ENCODE data around the gene ANKRD24. TPM values are rescaled to one million over a fixed set of nuclear protein-coding genes. Genes with fewer than 3 reads are reported as not detected.

Gene ANKRD24
- total RNA-seq, 1 donor: 0.43 TPM

DNA sequence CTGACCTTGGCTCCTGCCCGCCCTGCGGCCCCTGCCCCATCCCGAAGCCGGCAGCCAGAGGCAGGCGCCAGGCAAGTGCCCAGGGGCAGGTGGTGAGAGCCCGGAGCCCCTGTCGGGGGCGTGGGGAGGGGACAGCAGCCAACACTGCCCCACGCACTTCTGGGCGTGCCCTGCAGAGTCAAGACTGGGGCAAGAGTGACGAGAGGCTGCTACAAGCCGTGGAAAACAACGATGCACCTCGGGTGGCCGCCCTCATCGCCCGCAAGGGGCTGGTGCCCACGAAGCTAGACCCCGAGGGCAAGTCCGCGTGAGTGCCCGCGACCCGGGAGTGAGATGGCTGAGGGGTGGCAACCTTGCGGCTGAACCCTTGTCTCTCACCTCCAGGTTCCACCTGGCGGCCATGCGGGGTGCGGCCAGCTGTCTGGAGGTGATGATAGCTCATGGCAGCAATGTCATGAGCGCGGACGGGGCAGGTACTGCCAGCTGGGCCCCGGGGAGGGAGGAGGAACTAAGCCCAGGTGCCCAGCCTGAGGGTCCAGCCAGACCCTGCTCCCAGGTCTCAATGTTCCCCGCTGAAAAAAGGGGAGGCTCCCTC is 17.3 kb downstream of the ANKRD24 start:
- H3K4me3 ChIP-seq (ENCODE audit: low read depth, low read length): no peak overlapping the region
- TF ChIP-seq CTCF (IDR thresholded peaks at IDR 0.05; ENCODE audit: insufficient read depth, low read depth, low read length): no peak
- no peak for DNase-seq (ENCODE audit: low read depth)

DNA sequence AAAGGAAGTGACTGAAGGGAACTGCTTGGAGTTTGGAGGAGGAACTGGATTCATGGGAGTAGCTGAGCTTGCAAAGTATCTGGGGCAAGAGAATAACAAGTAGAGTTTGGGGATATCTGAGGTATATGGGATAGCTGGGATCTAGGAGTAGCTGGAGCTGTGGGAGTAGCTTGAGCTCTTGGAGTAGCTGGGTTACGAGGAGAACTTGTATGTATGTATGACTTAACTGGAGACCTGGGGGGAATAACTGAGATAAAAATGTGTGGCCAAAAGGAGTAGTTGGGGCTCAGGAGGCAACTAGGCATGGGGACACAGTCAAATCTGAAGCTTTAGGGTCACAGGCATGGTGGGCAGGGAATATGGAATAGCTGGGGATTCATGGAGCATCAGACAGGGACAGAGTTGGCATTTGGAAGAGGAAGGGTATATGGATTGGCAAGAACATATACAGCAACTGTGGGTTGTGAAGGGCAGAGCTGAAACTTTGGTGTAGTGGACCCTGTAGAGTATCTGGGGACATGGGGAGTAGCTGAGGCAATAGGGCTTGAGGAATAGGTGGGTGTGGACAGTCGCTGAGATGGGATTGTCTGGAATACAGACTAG is 18.6 kb downstream of the ANKRD24 start:
- no peak for DNase-seq (ENCODE audit: low read depth)
- no peak for TF ChIP-seq CTCF (IDR thresholded peaks at IDR 0.05; ENCODE audit: insufficient read depth, low read depth, low read length)
- H3K4me3 ChIP-seq (ENCODE audit: low read depth, low read length): no peak overlapping the region

- TF ChIP-seq CTCF (IDR thresholded peaks at IDR 0.05; ENCODE audit: insufficient read depth, low read depth, low read length): no peak
- DNase-seq (ENCODE audit: low read depth): no peak
- H3K4me3 ChIP-seq (ENCODE audit: low read depth, low read length): no peak overlapping the region
These were observed 19.3 kb downstream of the ANKRD24 start for GRCh38 chr19:4201798-4202197.

DNA sequence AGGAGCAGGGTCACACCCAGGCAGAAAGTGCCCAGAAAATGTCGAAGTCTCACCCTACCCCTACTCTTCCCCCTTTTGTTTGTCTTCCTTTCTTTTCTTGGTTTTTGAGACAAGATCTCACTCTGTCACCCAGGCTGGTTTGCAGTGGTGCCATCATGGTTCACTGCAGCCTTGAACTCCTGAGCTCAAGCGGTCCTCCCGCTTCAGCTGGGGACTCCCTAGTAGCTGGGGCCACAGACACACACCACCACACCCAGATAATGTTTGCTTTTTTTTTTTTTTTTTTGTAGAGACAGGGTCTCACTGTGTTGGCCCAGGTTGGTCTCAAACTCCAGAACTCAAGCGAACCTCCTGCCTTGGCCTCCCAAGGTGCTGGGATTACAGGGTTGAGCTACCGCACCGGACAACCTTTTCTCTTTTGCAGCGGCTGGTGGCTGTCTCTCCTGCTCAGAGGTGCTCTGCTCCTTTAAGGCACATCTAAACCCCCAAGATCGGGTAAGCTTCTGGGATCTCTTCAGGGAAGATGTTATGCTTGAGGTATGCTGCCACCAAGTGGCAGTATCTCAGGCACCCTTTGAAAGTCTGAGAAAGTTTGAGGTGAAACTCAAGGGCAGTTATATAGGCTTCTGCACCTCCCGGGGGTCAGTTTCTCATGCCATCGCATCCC is 24.5 kb downstream of the ANKRD24 start:
- H3K4me3 ChIP-seq (ENCODE audit: low read depth, low read length): no peak overlapping the region
- peak; percentile 42 for TF ChIP-seq CTCF (IDR thresholded peaks at IDR 0.05; ENCODE audit: insufficient read depth, low read depth, low read length)
- peak; percentile 26 for DNase-seq (ENCODE audit: low read depth)

DNA sequence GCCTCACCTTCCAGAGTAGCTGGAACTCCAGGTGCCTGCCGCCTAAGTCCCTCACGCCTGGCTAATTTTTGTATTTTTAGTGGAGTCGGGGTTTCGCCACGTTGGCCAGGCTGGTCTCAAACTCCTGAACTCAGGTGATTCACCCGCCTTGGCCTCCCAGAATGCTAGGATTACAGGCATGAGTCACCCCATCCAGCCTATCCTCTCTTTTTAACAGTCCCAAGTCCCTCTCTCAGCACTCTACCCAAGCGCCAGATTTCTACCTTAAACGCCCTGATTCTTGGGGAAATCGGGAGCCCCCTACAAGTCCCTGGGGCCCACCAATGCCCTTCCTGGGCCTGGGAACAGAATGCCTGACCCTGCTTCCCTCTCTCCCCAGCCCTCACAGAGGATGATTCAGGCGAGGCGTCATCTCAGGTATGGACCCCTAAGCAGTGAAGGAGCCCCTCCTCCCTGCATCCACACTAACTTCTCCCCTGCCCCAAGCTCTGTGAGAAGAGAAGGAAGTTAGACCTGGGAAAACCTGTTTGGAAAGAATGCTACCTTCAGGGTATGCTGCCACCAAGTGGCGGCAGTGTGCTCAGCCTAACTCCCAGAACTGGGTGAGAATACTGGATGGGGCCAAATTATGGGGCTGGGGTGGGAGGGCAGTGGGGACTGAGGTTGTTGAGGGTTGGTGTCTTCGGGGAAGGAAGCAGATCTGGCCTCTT is 26.1 kb downstream of the ANKRD24 start:
- TF ChIP-seq CTCF (IDR thresholded peaks at IDR 0.05; ENCODE audit: insufficient read depth, low read depth, low read length): peak; percentile 54
- DNase-seq (ENCODE audit: low read depth): no peak

DNA sequence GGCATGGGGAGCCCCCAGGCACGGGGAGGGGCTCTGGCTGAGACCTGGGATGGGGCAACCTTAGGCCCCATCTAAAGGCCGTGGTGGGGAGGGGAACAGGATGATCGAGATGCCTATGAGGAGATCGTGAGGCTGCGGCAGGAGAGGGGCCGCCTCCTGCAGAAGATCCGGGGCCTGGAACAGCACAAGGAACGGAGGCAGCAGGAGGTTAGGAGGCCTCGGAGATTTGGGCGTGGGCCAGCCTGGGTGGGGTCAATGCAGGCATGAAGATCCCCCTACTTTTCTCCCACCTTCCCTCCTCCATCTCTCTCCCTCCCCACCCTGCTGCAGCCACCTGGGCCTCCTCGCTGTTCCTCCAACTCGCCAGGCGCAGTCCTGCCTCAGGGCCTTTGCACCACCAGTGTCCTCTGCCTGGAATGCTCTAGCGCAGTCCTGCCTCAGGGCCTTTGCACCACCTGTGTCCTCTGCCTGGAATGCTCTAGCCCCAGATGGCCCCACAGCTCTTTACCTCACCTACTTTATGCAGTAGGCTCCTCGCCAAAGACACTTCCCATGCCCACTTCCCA is 27.8 kb downstream of the ANKRD24 start:
- no peak for TF ChIP-seq CTCF (IDR thresholded peaks at IDR 0.05; ENCODE audit: insufficient read depth, low read depth, low read length)
- no peak for DNase-seq (ENCODE audit: low read depth)
- H3K4me3 ChIP-seq (ENCODE audit: low read depth, low read length): no peak overlapping the region

More for the DNA sequence above, 26.1 kb downstream of the ANKRD24 start:
- H3K4me3 ChIP-seq (ENCODE audit: low read depth, low read length): no peak overlapping the region
